T-helper 22 cell (primary cell): ENCODE results near the gene TRPM1.
"Not testable (repeated sequence)": the region's sequence is repeated elsewhere in the genome, so short reads cannot be mapped to it uniquely, and the experiment has no call there.

Experiments used
- DNase-seq: peaks from one replicate; pipeline ENCODE4 v3.0.0-alpha.2; 2020; ENCODE audit warnings: low read depth

The TRPM1 gene

GRCh38 chr15:31116423-31117030 is 15.0 kb upstream of the TRPM1 start:
- DNase-seq = no peak

GRCh38 chr15:31111091-31111647 is 9.6 kb upstream of the TRPM1 start:
- DNase-seq = no peak

GRCh38 chr15:31108836-31109235 is 7.3 kb upstream of the TRPM1 start:
- DNase-seq = no peak

- DNase-seq = no peak
Measured at GRCh38 chr15:31106495-31107300, 5.2 kb upstream of the TRPM1 start.

GRCh38 chr15:31104003-31104402 is 2.5 kb upstream of the TRPM1 start:
- DNase-seq = no peak

- DNase-seq = no peak
Measured at GRCh38 chr15:31102374-31103342, 1.1 kb upstream of the TRPM1 start.

GRCh38 chr15:31102039-31102321 is 455 bp upstream of the TRPM1 start:
- no peak for DNase-seq

GRCh38 chr15:31100738-31101137 is 787 bp downstream of the TRPM1 start:
- DNase-seq = no peak

GRCh38 chr15:31098953-31099740 is 2.4 kb downstream of the TRPM1 start:
- no peak for DNase-seq

GRCh38 chr15:31098491-31098917 is 3.0 kb downstream of the TRPM1 start:
- DNase-seq = no peak

- no peak for DNase-seq
Measured at GRCh38 chr15:31096563-31096962, 5.0 kb downstream of the TRPM1 start.

- no peak for DNase-seq
Measured at GRCh38 chr15:31091481-31091880, 10.0 kb downstream of the TRPM1 start.

- no peak for DNase-seq
Measured at GRCh38 chr15:31090766-31091165, 10.8 kb downstream of the TRPM1 start.

- DNase-seq = no peak
Measured at GRCh38 chr15:31089368-31090047, 12.0 kb downstream of the TRPM1 start.

- DNase-seq = no peak
Measured at GRCh38 chr15:31088672-31089367, 12.7 kb downstream of the TRPM1 start.

- not testable (repeated sequence) for DNase-seq
Measured at GRCh38 chr15:31088041-31088440, 13.5 kb downstream of the TRPM1 start.

- DNase-seq = no peak
Measured at GRCh38 chr15:31086344-31086743, 15.2 kb downstream of the TRPM1 start.

- no peak for DNase-seq
Measured at GRCh38 chr15:31085359-31085758, 16.2 kb downstream of the TRPM1 start.

- DNase-seq = no peak
Measured at GRCh38 chr15:31084176-31084575, 17.3 kb downstream of the TRPM1 start.

- DNase-seq = no peak
Measured at GRCh38 chr15:31083370-31083780, 18.1 kb downstream of the TRPM1 start.
